PC-3 (cell line): ENCODE results near the gene FAM83E.

Source experiments
- CTCF ChIP-seq: fragments of 300-600 bp; sonication (generic); conservative IDR thresholded peaks from 2 replicates; pipeline ENCODE4 v1.5.1; 2017; ENCODE audit warnings: antibody characterized with exemption, low read depth, mild to moderate bottlenecking, low read length
- EZH2 ChIP-seq: fragments of 300-600 bp; sonication (generic); IDR thresholded peaks from one replicate; pipeline ENCODE4 v1.6.1; 2017; ENCODE audit warnings: antibody characterized with exemption, mild to moderate bottlenecking, low read length; ENCODE audit not compliant: unreplicated experiment

DNA sequence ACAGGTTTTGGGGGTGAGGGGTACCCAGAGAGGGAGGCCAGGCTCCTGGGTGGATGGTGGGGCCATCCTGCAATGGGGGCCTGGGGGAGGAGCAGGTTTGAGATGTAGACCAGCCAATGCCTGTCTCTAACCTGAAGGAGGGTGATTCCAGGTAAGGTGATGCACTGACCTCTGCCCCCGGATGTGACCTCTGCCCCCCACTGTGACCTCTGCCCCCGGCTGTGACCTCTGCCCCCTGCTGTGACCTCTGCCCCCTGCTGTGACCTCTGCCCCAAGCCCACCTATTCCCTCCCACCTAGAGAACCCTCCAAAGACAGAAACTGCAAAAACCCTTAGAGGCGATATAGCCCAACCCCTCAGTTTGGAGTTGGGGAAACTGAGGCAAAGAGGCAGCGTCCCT, 18.6 kb downstream of the FAM83E start:
- no peak for TF ChIP-seq CTCF
- no peak for TF ChIP-seq EZH2
